H1 (cell line): Measurements from ENCODE around the gene ZNF524. TPM values are rescaled to one million over a fixed set of nuclear protein-coding genes. Genes with fewer than 3 reads are reported as not detected.

Source experiments
- CHD1 ChIP-seq: IDR thresholded peaks from 2 replicates; pipeline ENCODE4 v1.6.1; 2012; ENCODE audit warnings: low read depth, low read length, improper control_type of control experiment
- CHD2 ChIP-seq: IDR thresholded peaks from 2 replicates; pipeline ENCODE4 v1.6.1; 2012; ENCODE audit warnings: low read length, improper control_type of control experiment
- HDAC6 ChIP-seq: IDR thresholded peaks from one replicate; pipeline ENCODE4 v1.7.1; 2012; ENCODE audit warnings: low read depth, mild to moderate bottlenecking, inconsistent platforms, low read length, moderate library complexity
- MAFK ChIP-seq: IDR thresholded peaks from 2 replicates; pipeline ENCODE4 v1.6.1; 2012; ENCODE audit warnings: low read depth, mild to moderate bottlenecking, improper control_type of control experiment, low read length
- POU5F1 ChIP-seq: IDR thresholded peaks from 2 replicates; pipeline ENCODE4 v1.6.1; 2011; ENCODE audit warnings: low read depth, mild to moderate bottlenecking, low read length, moderate library complexity
- SUZ12 ChIP-seq: fragments of 200-600 bp; sonication (generic); IDR thresholded peaks from 2 replicates; pipeline ENCODE4 v1.6.1; 2012; ENCODE audit warnings: mild to moderate bottlenecking, inconsistent platforms, low read length, moderate library complexity, mixed read lengths
- polyA plus RNA-seq, 7 experiments: library from polyadenylated mRNA; depleted of rRNA in 3 of 7; stranded (reverse) in 5 of 7; unstranded in 2 of 7; fragments of >200 nt in 5 of 7; fragments of 200-250 nt in 2 of 7; gene quantifications; 1 replicate in 5 of 7; 2 replicates in 1 of 7; 4 replicates in 1 of 7; pipeline versions ENCODE4 v1.2.1 to v1.2.3, GENCODE V29; 2011 to 2013; ENCODE audit warnings: missing spikeins in 2 of 7, mixed read lengths in 2 of 7
- total RNA-seq: library from RNA; stranded (reverse); fragmentation: NEBNext Ultra II Directional; extraction: Animal tissue kit (Norgen Biotek cat#: 25700); gene quantifications from 2 replicates; pipeline ENCODE4 v1.2.1, GENCODE V29; 2021
- TF ChIP-seq, protein P1 (sequence below): IDR thresholded peaks from 2 replicates; pipeline ENCODE4 v1.6.1; 2011; ENCODE audit warnings: low read depth, mild to moderate bottlenecking, low read length; ENCODE audit not compliant: insufficient read depth

Gene ZNF524
- total and polyA plus RNA-seq, 2 of the 8 experiments (the other 6 are each of a cell fraction or from before 2014, with no cell fraction given), result 4.4 to 4.7 TPM

DNA sequence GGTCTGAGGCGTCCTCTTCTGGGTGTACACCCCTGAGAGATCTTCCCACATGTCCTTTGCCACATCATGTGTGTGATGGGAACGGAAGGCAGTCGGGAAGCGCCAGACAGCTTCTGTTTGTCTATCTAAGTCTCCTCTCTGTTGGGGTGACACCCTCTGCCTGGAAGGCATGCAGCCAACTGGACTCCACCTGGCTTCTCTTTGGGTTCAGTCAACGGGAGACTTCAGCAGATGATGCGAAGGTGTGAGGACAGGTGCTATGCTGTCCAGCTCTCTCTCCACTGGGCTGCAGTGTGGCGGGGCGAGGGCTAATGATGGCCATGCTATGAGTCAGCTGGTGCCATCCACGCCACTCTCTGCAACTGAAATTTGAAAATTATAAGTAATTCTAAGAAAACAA lies 40.4 kb upstream of the ZNF524 start (continued):
- no peak for TF ChIP-seq SUZ12
- no peak for TF ChIP-seq MAFK
- TF ChIP-seq, protein P1, sequence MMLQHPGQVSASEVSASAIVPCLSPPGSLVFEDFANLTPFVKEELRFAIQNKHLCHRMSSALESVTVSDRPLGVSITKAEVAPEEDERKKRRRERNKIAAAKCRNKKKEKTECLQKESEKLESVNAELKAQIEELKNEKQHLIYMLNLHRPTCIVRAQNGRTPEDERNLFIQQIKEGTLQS, result no peak
- no peak for TF ChIP-seq POU5F1
- TF ChIP-seq HDAC6, result no peak
- TF ChIP-seq CHD1, result no peak
- TF ChIP-seq CHD2, result no peak
